GM18498 (cell line): ENCODE data around the gene PDIA3.
"Not testable (repeated sequence)": the region's sequence is repeated elsewhere in the genome, so short reads cannot be mapped to it uniquely, and the experiment has no call there.

Experiments used
- ATAC-seq: cut with Tn5 transposase; IDR thresholded peaks from one replicate; pipeline ENCODE4 v1.9.1; 2021; ENCODE audit warnings: mild to moderate bottlenecking, moderate library complexity; ENCODE audit not compliant: unreplicated experiment

Gene PDIA3

GRCh38 chr15:43746245-43746902 is at the start of gene PDIA3:
Gene PDIA3, plus strand, starts transcription at chr15:43746438. Its CDS starts 102 bp downstream, at chr15:43746540.
- ATAC-seq: peak; percentile 81

GRCh38 chr15:43702174-43702573 is 44.1 kb upstream of the PDIA3 start:
- no peak for ATAC-seq

GRCh38 chr15:43702701-43703424 is 43.4 kb upstream of the PDIA3 start:
- no peak for ATAC-seq

- not testable (repeated sequence) for ATAC-seq
These were observed 35.7 kb upstream of the PDIA3 start for GRCh38 chr15:43710431-43711131.

- ATAC-seq: no peak
These were observed 23.1 kb upstream of the PDIA3 start for GRCh38 chr15:43723151-43723550.

- not testable (repeated sequence) for ATAC-seq
These were observed 19.9 kb upstream of the PDIA3 start for GRCh38 chr15:43726306-43726705.

GRCh38 chr15:43728053-43728725 is 18.0 kb upstream of the PDIA3 start:
- not testable (repeated sequence) for ATAC-seq

GRCh38 chr15:43735416-43735815 is 10.8 kb upstream of the PDIA3 start:
- peak; percentile 51 for ATAC-seq

- ATAC-seq: peak; percentile 14
These were observed 668 bp downstream of the PDIA3 start for GRCh38 chr15:43746903-43747309.

- no peak for ATAC-seq
These were observed 2.1 kb downstream of the PDIA3 start for GRCh38 chr15:43748376-43748775.

- peak; percentile 41 for ATAC-seq
These were observed 3.6 kb downstream of the PDIA3 start for GRCh38 chr15:43749690-43750345.

- no peak for ATAC-seq
These were observed 5.6 kb downstream of the PDIA3 start for GRCh38 chr15:43751885-43752284.

- no peak for ATAC-seq
These were observed 16.6 kb downstream of the PDIA3 start for GRCh38 chr15:43762824-43763223.

GRCh38 chr15:43763819-43764446 is 17.7 kb downstream of the PDIA3 start:
- ATAC-seq: no peak

GRCh38 chr15:43769584-43770228 is 23.5 kb downstream of the PDIA3 start:
- no peak for ATAC-seq

GRCh38 chr15:43771816-43772215 is 25.6 kb downstream of the PDIA3 start:
- no peak for ATAC-seq

GRCh38 chr15:43772624-43773023 is 26.4 kb downstream of the PDIA3 start:
- ATAC-seq: no peak

- no peak for ATAC-seq
These were observed 27.8 kb downstream of the PDIA3 start for GRCh38 chr15:43774062-43774461.

GRCh38 chr15:43775411-43775965 is 29.2 kb downstream of the PDIA3 start:
- ATAC-seq: no peak
